Measurements from ENCODE around the gene PLD6. TPM values are rescaled to one million over a fixed set of nuclear protein-coding genes. Genes with fewer than 3 reads are reported as not detected.
A peak's percentile ranks its signal among the peaks of the same experiment; 100 is the strongest.

Gene PLD6
- 18.2 TPM for polyA plus RNA-seq (2012; ENCODE audit: insufficient read length, low read depth)

GRCh38 chr17:17206124-17206912 is at the start of gene PLD6:
TSS of gene PLD6 (minus strand) at chr17:17206333. CDS start at chr17:17206286, 47 bp downstream.
- TF ChIP-seq FOXP2 (optimal IDR thresholded peaks at IDR 0.05; ENCODE audit: borderline replicate concordance, extremely low read depth, extremely low read length, insufficient read depth) (peak; percentile 100), SIN3A (IDR thresholded peaks at IDR 0.05; ENCODE audit: borderline replicate concordance, insufficient read depth, low read length) (peak; percentile 97; the same call in 1 of the 2 replicates), REST (IDR thresholded peaks at IDR 0.05; ENCODE audit: insufficient read depth in 1 of 2, low read depth in 2 of 2, low read length in 2 of 2) (peak in 1 of 2 experiments; percentile 6; a peak in 1 of 4 replicates), POLR2AphosphoS5 (IDR thresholded peaks at IDR 0.05; ENCODE audit: low read depth, low read length) (peak; percentile 70), TAF1 (IDR thresholded peaks at IDR 0.05; ENCODE audit: borderline replicate concordance, insufficient read depth, low read length) (peak; percentile 77; the same call in 1 of the 2 replicates)

- TF ChIP-seq FOXP2 (optimal IDR thresholded peaks at IDR 0.05; ENCODE audit: borderline replicate concordance, extremely low read depth, extremely low read length, insufficient read depth) = no peak
- TF ChIP-seq SIN3A (IDR thresholded peaks at IDR 0.05; ENCODE audit: borderline replicate concordance, insufficient read depth, low read length) = no peak
- no peak for TF ChIP-seq POLR2AphosphoS5 (IDR thresholded peaks at IDR 0.05; ENCODE audit: low read depth, low read length)
- TF ChIP-seq REST (IDR thresholded peaks at IDR 0.05; ENCODE audit: insufficient read depth in 1 of 2, low read depth in 2 of 2, low read length in 2 of 2) = no peak
- no peak for TF ChIP-seq TAF1 (IDR thresholded peaks at IDR 0.05; ENCODE audit: borderline replicate concordance, insufficient read depth, low read length)
Measured at GRCh38 chr17:17254036-17254435, 47.9 kb upstream of the PLD6 start.

- TF ChIP-seq REST (IDR thresholded peaks at IDR 0.05; ENCODE audit: insufficient read depth in 1 of 2, low read depth in 2 of 2, low read length in 2 of 2) = no peak
- TF ChIP-seq FOXP2 (optimal IDR thresholded peaks at IDR 0.05; ENCODE audit: borderline replicate concordance, extremely low read depth, extremely low read length, insufficient read depth) = no peak
- TF ChIP-seq TAF1 (IDR thresholded peaks at IDR 0.05; ENCODE audit: borderline replicate concordance, insufficient read depth, low read length) = no peak
Measured at GRCh38 chr17:17253406-17253805, 47.3 kb upstream of the PLD6 start.

GRCh38 chr17:17252149-17252661 is 46.1 kb upstream of the PLD6 start:
- TF ChIP-seq REST (IDR thresholded peaks at IDR 0.05; ENCODE audit: insufficient read depth in 1 of 2, low read depth in 2 of 2, low read length in 2 of 2) = no peak
- no peak for TF ChIP-seq POLR2AphosphoS5 (IDR thresholded peaks at IDR 0.05; ENCODE audit: low read depth, low read length)
- no peak for TF ChIP-seq FOXP2 (optimal IDR thresholded peaks at IDR 0.05; ENCODE audit: borderline replicate concordance, extremely low read depth, extremely low read length, insufficient read depth)
- no peak for TF ChIP-seq TAF1 (IDR thresholded peaks at IDR 0.05; ENCODE audit: borderline replicate concordance, insufficient read depth, low read length)
- no peak for TF ChIP-seq SIN3A (IDR thresholded peaks at IDR 0.05; ENCODE audit: borderline replicate concordance, insufficient read depth, low read length)
